Lower lobe of right lung (tissue), 2 donors: Measurements from ENCODE around the gene RAPGEF5. TPM values are rescaled to one million over a fixed set of nuclear protein-coding genes. Genes with fewer than 3 reads are reported as not detected.

ENCODE experiments used
- ATAC-seq, 2 donors: fragments of 200-7000 bp; cut with Tn5 transposase; one replicate each; pipeline ENCODE4 v1.9.1; 2020 to 2022; ENCODE audit warnings: mild to moderate bottlenecking in 2 of 2, moderate library complexity in 2 of 2
- DNase-seq: peaks from one replicate; pipeline ENCODE4 v3.0.0-alpha.2; 2020
- H3K27ac ChIP-seq: fragments of 200-600 bp; one replicate; pipeline ENCODE4 v1.8.0; 2022
- H3K27me3 ChIP-seq: fragments of 200-600 bp; one replicate; pipeline ENCODE4 v1.8.0; 2022; ENCODE audit warnings: low read depth
- H3K36me3 ChIP-seq: fragments of 200-600 bp; one replicate; pipeline ENCODE4 v1.8.0; 2022; ENCODE audit warnings: mild to moderate bottlenecking
- H3K4me1 ChIP-seq: fragments of 200-600 bp; one replicate; pipeline ENCODE4 v1.8.0; 2022
- H3K4me3 ChIP-seq: fragments of 200-600 bp; one replicate; pipeline ENCODE4 v1.8.0; 2022; ENCODE audit warnings: mild to moderate bottlenecking
- H3K9me3 ChIP-seq: fragments of 200-600 bp; one replicate; pipeline ENCODE4 v1.8.0; 2022
- CTCF ChIP-seq: fragments of 200-600 bp; IDR thresholded peaks from one replicate; pipeline ENCODE4 v1.8.0; 2022; ENCODE audit warnings: antibody characterized with exemption, mild to moderate bottlenecking
- intact Hi-C: fragments of 100-400 bp; cut with DNase I; formaldehyde crosslinking; loops from one replicate; pipeline ENCODE4 v1.11.0; 2022
- total RNA-seq: library from RNA; stranded (reverse); fragmentation: NEBNext Ultra II Directional; extraction: Animal tissue kit (Norgen Biotek cat#: 25700); gene quantifications from one replicate; pipeline ENCODE4 v1.2.1, GENCODE V29; 2021
- donor health status: DM: no; HTN: yes; CAD: no; lungs with severe emphysema.

Gene RAPGEF5
- total RNA-seq, 1 donor from 2014 or later: 85.1 TPM

GRCh38 chr7:22223807-22224206 is 133.1 kb downstream of the RAPGEF5 start:
- Histone ChIP-seq H3K27me3 (no peaks in the 10 kb centered on the region), H3K36me3 (no peaks in the 10 kb centered on the region), H3K4me1 (peaks cover 30% of the 10 kb centered on the region), H3K4me3 (no peak overlapping the region), H3K27ac (no peak overlapping the region), H3K9me3 (no peaks in the 10 kb centered on the region)
- no peak for TF ChIP-seq CTCF
- DNase-seq (no peak), ATAC-seq (peak in 1 of 2 donors; percentile 24)
- intact Hi-C loops: no loop called here

GRCh38 chr7:22220941-22221340 is 136.0 kb downstream of the RAPGEF5 start:
- H3K4me3 ChIP-seq: peak overlapping the region; percentile 56
- no peaks in the 10 kb centered on the region for H3K27me3 ChIP-seq
- peak overlapping the region; percentile 76 for H3K27ac ChIP-seq
- peaks cover 30% of the 10 kb centered on the region for H3K4me1 ChIP-seq
- no peak for DNase-seq
- ATAC-seq: peak; percentile 34 to 36
- H3K9me3 ChIP-seq: no peaks in the 10 kb centered on the region
- no peak for TF ChIP-seq CTCF
- intact Hi-C loops: no loop called here
- H3K36me3 ChIP-seq: no peaks in the 10 kb centered on the region

GRCh38 chr7:22219739-22220493 is 137.0 kb downstream of the RAPGEF5 start:
- peak overlapping the region; percentile 56 for H3K4me3 ChIP-seq
- peaks cover 30% of the 10 kb centered on the region for H3K4me1 ChIP-seq
- no peaks in the 10 kb centered on the region for H3K27me3 ChIP-seq
- H3K27ac ChIP-seq: peak overlapping the region; percentile 76
- no peaks in the 10 kb centered on the region for H3K36me3 ChIP-seq
- no peak for DNase-seq
- intact Hi-C loops: no loop called here
- H3K9me3 ChIP-seq: no peaks in the 10 kb centered on the region
- no peak for TF ChIP-seq CTCF
- peak; percentile 52 to 64 for ATAC-seq

- H3K9me3 ChIP-seq: no peaks in the 10 kb centered on the region
- H3K36me3 ChIP-seq: no peaks in the 10 kb centered on the region
- peaks cover 21% of the 10 kb centered on the region for H3K4me1 ChIP-seq
- H3K27me3 ChIP-seq: no peaks in the 10 kb centered on the region
- intact Hi-C loops: no loop called here
- no peak for ATAC-seq
- TF ChIP-seq CTCF: no peak
- H3K27ac ChIP-seq: peak overlapping the region; percentile 76
- DNase-seq: no peak
- peak overlapping the region; percentile 56 for H3K4me3 ChIP-seq
Observed at GRCh38 chr7:22219036-22219435, 137.9 kb downstream of the RAPGEF5 start.

- Histone ChIP-seq H3K36me3 (no peaks in the 10 kb centered on the region), H3K9me3 (no peaks in the 10 kb centered on the region), H3K27me3 (no peaks in the 10 kb centered on the region), H3K27ac (peak overlapping the region; percentile 76), H3K4me3 (peak overlapping the region; percentile 56), H3K4me1 (peaks cover 15% of the 10 kb centered on the region)
- TF ChIP-seq CTCF: no peak
- ATAC-seq (no peak), DNase-seq (no peak)
- intact Hi-C loops: no loop called here
Observed at GRCh38 chr7:22216832-22217475, 140.0 kb downstream of the RAPGEF5 start.
